GM12878 (cell line): ENCODE results near the gene TRPC4. TPM values are rescaled to one million over a fixed set of nuclear protein-coding genes. Genes with fewer than 3 reads are reported as not detected.

Experiments used
- ATAC-seq: fragments of 200-7000 bp; cut with Tn5 transposase; 3 replicates; pipeline ENCODE4 v1.9.1; 2020; ENCODE audit warnings: mild to moderate bottlenecking, moderate library complexity
- BruUV-seq: library from RNA; stranded (reverse); fragments of 400-500 nt; replicated peaks from 2 replicates; lab custom pipeline; 2021; lab: Mats Ljungman, UMichigan
- CTCF ChIA-PET: fragments of 300-600 bp; sonication (Branson Sonifier 250); formaldehyde crosslinking; extraction: SDS; loops from one replicate; lab custom pipeline; 2021; ENCODE audit warnings: inconsistent platforms; lab: Yijun Ruan, JAX
- POLR2A ChIA-PET: fragments of 350-600 bp; formaldehyde crosslinking; extraction: SDS; loops from one replicate; lab custom pipeline; 2021; ENCODE audit warnings: inconsistent platforms; lab: Charles Lee
- RAD21 ChIA-PET: fragments of 300-600 bp; sonication (Branson Sonifier 250); formaldehyde crosslinking; loops from one replicate; lab custom pipeline; 2023; ENCODE audit warnings: antibody characterized with exemption; ENCODE audit not compliant: unreplicated experiment; lab: Charles Lee
- SMC1A ChIA-PET: fragments of 300-600 bp; sonication (Branson Sonifier 250); formaldehyde crosslinking; loops from one replicate; lab custom pipeline; 2023; ENCODE audit not compliant: unreplicated experiment, uncharacterized antibody; lab: Charles Lee
- DNase-seq: peaks from one replicate; pipeline ENCODE4 v3.0.0-alpha.2; 2011; ENCODE audit warnings: low read depth, low spot score
- FAIRE-seq: peaks from 3 replicates; lab custom pipeline; 2011; peaks lifted over from hg19 to GRCh38; lab: Jason Lieb, UNC
- H2AFZ ChIP-seq: 2 replicates; pipeline ENCODE4 v1.6.0; 2011; ENCODE audit warnings: low read depth, low read length, control low read depth; ENCODE audit not compliant: control insufficient read depth
- H3K27ac ChIP-seq: 2 replicates; pipeline ENCODE4 v1.5.1; 2011; ENCODE audit warnings: control low read depth; ENCODE audit not compliant: control insufficient read depth, insufficient read depth
- H3K27me3 ChIP-seq, 2 experiments: replicated peaks in 1 of 2; 2 replicates each; pipeline versions ENCODE4 v1.6.0 to v1.6.1; 2011; ENCODE audit warnings: low read length in 1 of 2; ENCODE audit not compliant: control insufficient read depth in 2 of 2, insufficient read depth in 2 of 2
- H3K36me3 ChIP-seq, 2 experiments: 2 replicates each; pipeline ENCODE4 v1.5.1; 2011; ENCODE audit warnings: low read length in 1 of 2; ENCODE audit not compliant: control insufficient read depth in 2 of 2, insufficient read depth in 2 of 2
- H3K4me1 ChIP-seq: 2 replicates; pipeline ENCODE4 v1.6.1; 2011; ENCODE audit warnings: mild to moderate bottlenecking, low read length, moderate library complexity, mixed read lengths; ENCODE audit not compliant: control insufficient read depth, insufficient read depth
- H3K4me2 ChIP-seq: 2 replicates; pipeline ENCODE4 v1.6.0; 2011; ENCODE audit warnings: control low read depth; ENCODE audit not compliant: control insufficient read depth, insufficient read depth
- H3K4me3 ChIP-seq: fragments of 200-600 bp; sonication (generic); 2 replicates; pipeline ENCODE4 v1.5.1; 2016
- H3K79me2 ChIP-seq: 2 replicates; pipeline ENCODE4 v1.6.0; 2011; ENCODE audit warnings: low read length; ENCODE audit not compliant: control insufficient read depth, insufficient read depth
- H3K9ac ChIP-seq: 2 replicates; pipeline ENCODE4 v1.8.0; 2011; ENCODE audit warnings: low read length, control low read depth, mixed read lengths; ENCODE audit not compliant: control insufficient read depth, insufficient read depth
- H3K9me3 ChIP-seq: replicated peaks from 3 replicates; pipeline ENCODE4 v1.5.1; 2011; ENCODE audit warnings: mild to moderate bottlenecking, low read length; ENCODE audit not compliant: control insufficient read depth, insufficient read depth
- H4K20me1 ChIP-seq: 2 replicates; pipeline ENCODE4 v1.6.0; 2011; ENCODE audit not compliant: control insufficient read depth, insufficient read depth
- ATF7 ChIP-seq: fragments of 450-650 bp; IDR thresholded peaks from 2 replicates; pipeline ENCODE4 v1.6.1; 2016; ENCODE audit warnings: low read depth, mild to moderate bottlenecking
- CTCF ChIP-seq, 3 experiments: IDR thresholded peaks in 2 of 3; conservative IDR thresholded peaks in 1 of 3; 2 replicates each; pipeline ENCODE4 v1.5.1; 2011; ENCODE audit warnings: low read depth in 3 of 3, low read length in 3 of 3, mild to moderate bottlenecking in 3 of 3, control low read depth in 2 of 3, moderate library complexity in 2 of 3, inconsistent platforms in 1 of 3, mixed read lengths in 1 of 3; ENCODE audit not compliant: control insufficient read depth in 2 of 3, insufficient read depth in 1 of 3; ENCODE audit errors: extremely low read depth in 1 of 3
- ELK1 ChIP-seq: IDR thresholded peaks from 2 replicates; pipeline ENCODE4 v1.6.1; 2012; ENCODE audit warnings: low read depth, low read length, improper control_type of control experiment
- MEF2B ChIP-seq: fragments of 450-650 bp; IDR thresholded peaks from 2 replicates; pipeline ENCODE4 v1.6.1; 2018; ENCODE audit warnings: mild to moderate bottlenecking, moderate library complexity; ENCODE audit not compliant: partially characterized antibody, poor library complexity, severe bottlenecking
- MTA2 ChIP-seq: fragments of 450-650 bp; IDR thresholded peaks from 2 replicates; pipeline ENCODE4 v1.6.1; 2016; ENCODE audit warnings: low read depth, mild to moderate bottlenecking, moderate library complexity
- MYC ChIP-seq: IDR thresholded peaks from 2 replicates; pipeline ENCODE4 v1.6.1; 2011; ENCODE audit warnings: mild to moderate bottlenecking, low read length, moderate library complexity, inconsistent platforms; ENCODE audit not compliant: insufficient read depth, insufficient replicate concordance, insufficient read length, severe bottlenecking
- SUPT20H ChIP-seq: IDR thresholded peaks from 2 replicates; pipeline ENCODE4 v1.6.1; 2011; ENCODE audit warnings: low read depth, mild to moderate bottlenecking, low read length, moderate library complexity, borderline replicate concordance; ENCODE audit not compliant: control insufficient read depth
- SUZ12 ChIP-seq: fragments of 200-600 bp; sonication (generic); IDR thresholded peaks from one replicate; pipeline ENCODE4 v1.6.1; 2018; ENCODE audit warnings: antibody characterized with exemption, mild to moderate bottlenecking; ENCODE audit not compliant: unreplicated experiment
- ZZZ3 ChIP-seq: IDR thresholded peaks from 2 replicates; pipeline ENCODE4 v1.6.1; 2011; ENCODE audit warnings: low read depth; ENCODE audit not compliant: control insufficient read depth, insufficient read length
- WGBS: methylation state at CpG from one replicate; pipeline ENCODE4 v1.1.6; 2016; ENCODE audit warnings: low lambda C conversion rate; ENCODE audit not compliant: insufficient replicate concordance, insufficient coverage; ENCODE audit errors: missing lambda C conversion rate; 5-methylcytosine and 5-hydroxymethylcytosine counted together
- in situ Hi-C: fragments of 300-500 bp; cut with MboI; formaldehyde crosslinking; loops from 9 replicates; pipeline ENCODE4 v1.14.3; 2018; ENCODE audit warnings: mixed read lengths
- intact Hi-C: fragments of 100-400 bp; cut with micrococcal nuclease; formaldehyde crosslinking; loops from one replicate; pipeline ENCODE4 v1.14.2; 2022; ENCODE audit not compliant: unreplicated experiment
- polyA plus RNA-seq, 11 experiments: library from polyadenylated mRNA; depleted of rRNA in 4 of 11; unstranded in 6 of 11; stranded (reverse) in 5 of 11; fragments of >200 nt; fragmentation: Nextera tagmentation in 4 of 11; fragmentation: Illumina TruSeq in 1 of 11; extraction: Ambion mirVana in 4 of 11; extraction: Trizol in 1 of 11; gene quantifications; 1 replicate in 1 of 11; 2 replicates in 10 of 11; pipeline versions ENCODE4 v1.2.1 to v1.2.3, GENCODE V29; 2011 to 2016; ENCODE audit warnings: inconsistent platforms in 2 of 11, missing spikeins in 2 of 11, low read depth in 1 of 11
- total RNA-seq, 4 experiments: library from RNA; depleted of rRNA in 3 of 4; stranded (reverse); fragments of >200 nt in 3 of 4; fragmentation: Illumina TruSeq in 1 of 4; extraction: Trizol in 1 of 4; gene quantifications; 2 replicates each; pipeline versions ENCODE4 v1.2.1 to v1.2.3, GENCODE V29; 2013 to 2021
- TF ChIP-seq, protein P1 (sequence below): fragments of 450-650 bp; IDR thresholded peaks from 2 replicates; pipeline ENCODE4 v1.6.1; 2017; ENCODE audit warnings: borderline replicate concordance

TRPC4 gene
- total and polyA plus RNA-seq, 10 of the 15 experiments (the other 5 are each of a cell fraction or from before 2014, with no cell fraction given) = not detected

DNA sequence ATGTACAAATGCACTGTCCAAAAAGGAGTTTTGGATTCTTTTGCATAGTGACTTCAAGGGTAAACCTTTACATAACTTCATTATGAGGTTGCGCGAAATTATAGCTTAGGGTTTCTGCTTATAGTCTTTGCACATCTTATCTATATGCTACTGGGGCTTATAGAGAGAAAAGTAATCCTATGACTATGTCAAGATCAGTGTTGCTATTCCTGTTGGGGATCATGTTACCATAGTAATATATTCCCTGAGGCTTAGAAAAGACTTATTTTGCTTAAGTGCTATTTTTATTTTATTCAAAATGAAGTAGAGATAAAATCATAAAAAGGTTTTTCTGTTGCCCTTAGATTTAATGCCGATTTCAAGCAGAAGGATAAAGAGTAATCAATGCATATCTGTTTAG, 256.3 kb downstream of the TRPC4 start (continued):
- TF ChIP-seq ZZZ3 = no peak
- no peak for TF ChIP-seq ELK1
- no peak for TF ChIP-seq MTA2
- no peak for TF ChIP-seq SUPT20H
- no peak for TF ChIP-seq MYC
- no peak for TF ChIP-seq MEF2B
- no peak for TF ChIP-seq ATF7
- TF ChIP-seq, protein P1, sequence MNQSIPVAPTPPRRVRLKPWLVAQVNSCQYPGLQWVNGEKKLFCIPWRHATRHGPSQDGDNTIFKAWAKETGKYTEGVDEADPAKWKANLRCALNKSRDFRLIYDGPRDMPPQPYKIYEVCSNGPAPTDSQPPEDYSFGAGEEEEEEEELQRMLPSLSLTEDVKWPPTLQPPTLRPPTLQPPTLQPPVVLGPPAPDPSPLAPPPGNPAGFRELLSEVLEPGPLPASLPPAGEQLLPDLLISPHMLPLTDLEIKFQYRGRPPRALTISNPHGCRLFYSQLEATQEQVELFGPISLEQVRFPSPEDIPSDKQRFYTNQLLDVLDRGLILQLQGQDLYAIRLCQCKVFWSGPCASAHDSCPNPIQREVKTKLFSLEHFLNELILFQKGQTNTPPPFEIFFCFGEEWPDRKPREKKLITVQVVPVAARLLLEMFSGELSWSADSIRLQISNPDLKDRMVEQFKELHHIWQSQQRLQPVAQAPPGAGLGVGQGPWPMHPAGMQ = no peak
- no peak for TF ChIP-seq SUZ12

DNA sequence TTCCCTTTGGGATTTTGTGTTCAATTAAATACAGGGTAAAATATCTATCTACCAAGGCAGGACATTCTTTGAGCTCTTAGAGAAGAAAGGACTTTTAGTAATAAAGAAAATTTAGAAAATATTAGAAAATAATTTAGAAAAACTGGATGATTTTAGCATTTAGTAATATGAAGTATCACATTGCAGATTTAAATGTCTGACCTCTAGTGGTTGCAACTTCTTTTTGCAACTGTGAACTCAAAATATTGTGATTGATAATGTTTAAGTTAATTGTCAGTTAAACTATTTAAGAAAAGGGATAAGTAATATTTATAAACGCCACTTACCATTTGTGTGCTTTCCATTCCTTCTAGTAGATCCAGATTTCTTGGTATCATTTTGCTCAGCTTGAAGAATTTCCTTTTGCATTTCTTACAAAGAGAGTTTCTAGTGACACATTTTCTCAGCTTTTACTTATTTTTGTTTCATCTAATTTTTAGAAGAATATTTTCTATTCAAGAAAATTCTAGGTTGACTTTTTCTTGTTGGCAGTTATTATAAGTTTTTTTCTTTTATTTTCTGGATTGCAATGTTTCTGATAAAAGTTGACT, 260.7 kb downstream of the TRPC4 start:
- ChIA-PET POLR2A (no interaction called here), CTCF (interaction anchor here (1.3 kb wide), 1 partner anchor 9 kb away, joined by 3 read pairs; no protein-coding TSS in a partner anchor), SMC1A (no interaction called here), RAD21 (no interaction called here)
- H3K9me3 ChIP-seq = no peaks in the 10 kb centered on the region
- H3K4me1 ChIP-seq = no peaks in the 10 kb centered on the region
- H3K36me3 ChIP-seq = no peaks in the 10 kb centered on the region
- intact Hi-C loops = no loop called here
- H3K79me2 ChIP-seq = no peaks in the 10 kb centered on the region
- ATAC-seq (no peak), FAIRE-seq (no peak), DNase-seq (no peak)
- no TSS peak for BruUV-seq
- no peaks in the 10 kb centered on the region for H4K20me1 ChIP-seq
- no peak overlapping the region for H3K9ac ChIP-seq
- 0% methylated on average over 1 of the region's 1 CpG for WGBS
- no peak overlapping the region for H2AFZ ChIP-seq
- no peak overlapping the region for H3K4me2 ChIP-seq
- no peaks in the 10 kb centered on the region for H3K27me3 ChIP-seq
- no peak for TF ChIP-seq MTA2
- TF ChIP-seq CTCF (IDR thresholded peaks at IDR 0.05 in 2 of 3, conservative IDR thresholded peaks at IDR 0.05 in 1 of 3; ENCODE audit: control insufficient read depth in 2 of 3, extremely low read depth in 1 of 3, insufficient read depth in 1 of 3, low read depth in 3 of 3, low read length in 3 of 3) = peak in 1 of 3 experiments; percentile 4; a peak in 2 of 6 replicates
- no peak overlapping the region for H3K27ac ChIP-seq
- in situ Hi-C loops = loop anchor here (10.0 kb wide), 1 partner anchor 524 kb away; no protein-coding TSS in a partner anchor
- H3K4me3 ChIP-seq = no peak overlapping the region
